Measurements from ENCODE around the gene SPATA6L.
"Not testable (repeated sequence)": the region's sequence is repeated elsewhere in the genome, so short reads cannot be mapped to it uniquely, and the experiment has no call there.

Gene SPATA6L

GRCh38 chr9:4671737-4672136 lies 5.5 kb upstream of the SPATA6L start:
- no peak for DNase-seq

DNA sequence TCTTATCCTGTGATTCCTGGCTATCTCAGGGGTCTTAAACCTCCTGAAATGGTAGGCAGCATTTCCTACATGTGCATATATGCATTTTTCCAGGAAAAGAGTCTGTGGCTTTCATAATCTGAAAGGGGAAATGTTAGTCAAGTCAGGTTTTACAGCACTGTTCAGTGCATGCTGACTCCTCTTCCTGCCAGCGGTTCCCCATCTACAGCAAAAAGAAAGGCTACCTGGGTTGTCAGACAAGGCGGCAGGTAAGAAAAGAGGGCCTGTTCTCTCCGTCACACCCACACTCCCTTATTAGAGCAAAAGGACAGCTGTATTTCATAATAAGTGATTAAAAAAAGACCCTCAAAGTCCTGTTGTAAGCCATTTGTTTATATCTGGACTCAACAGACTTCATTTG lies 4.3 kb upstream of the SPATA6L start:
- no peak for DNase-seq

- no peak for DNase-seq
These were observed 3.6 kb upstream of the SPATA6L start for GRCh38 chr9:4669890-4670289.

DNA sequence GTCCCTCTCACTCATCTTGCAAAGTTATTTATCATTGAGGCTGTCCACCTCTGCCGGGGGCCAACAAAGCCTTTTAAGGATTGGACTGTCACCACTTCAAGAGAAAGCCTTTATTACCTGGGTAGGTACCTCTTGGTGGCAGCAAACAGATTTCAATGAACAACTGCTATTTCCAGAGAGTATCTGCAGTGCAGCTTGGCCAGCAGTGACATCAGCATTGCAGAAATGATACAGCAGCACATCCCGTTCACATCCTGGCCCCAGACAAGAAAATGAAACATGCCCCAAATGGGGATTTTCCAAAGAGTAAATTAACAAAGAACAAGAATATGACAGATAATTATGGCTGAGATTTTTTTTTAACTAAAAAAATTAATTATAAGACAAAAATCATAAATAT lies 2.3 kb upstream of the SPATA6L start:
- DNase-seq: no peak

GRCh38 chr9:4667681-4668080 lies 1.4 kb upstream of the SPATA6L start:
- no peak for DNase-seq

GRCh38 chr9:4665357-4665756 lies 923 bp downstream of the SPATA6L start:
- no peak for DNase-seq

- DNase-seq: no peak
These were observed 2.3 kb downstream of the SPATA6L start for GRCh38 chr9:4663956-4664355.

- DNase-seq: no peak
These were observed 3.1 kb downstream of the SPATA6L start for GRCh38 chr9:4662989-4663792.

GRCh38 chr9:4662108-4662988 lies 3.9 kb downstream of the SPATA6L start, which contains the start of gene PLPP6:
Gene PLPP6, plus strand, starts transcription at chr9:4662294. Its CDS starts 82 bp downstream, at chr9:4662376.
- DNase-seq: peak; percentile 67 to 77

GRCh38 chr9:4661611-4662010 lies 4.7 kb downstream of the SPATA6L start:
- peak in 1 of 2 experiments; percentile 67 for DNase-seq

- no peak for DNase-seq
These were observed 5.1 kb downstream of the SPATA6L start for GRCh38 chr9:4661165-4661564.

GRCh38 chr9:4660665-4661064 lies 5.6 kb downstream of the SPATA6L start:
- DNase-seq: not testable (repeated sequence)

DNA sequence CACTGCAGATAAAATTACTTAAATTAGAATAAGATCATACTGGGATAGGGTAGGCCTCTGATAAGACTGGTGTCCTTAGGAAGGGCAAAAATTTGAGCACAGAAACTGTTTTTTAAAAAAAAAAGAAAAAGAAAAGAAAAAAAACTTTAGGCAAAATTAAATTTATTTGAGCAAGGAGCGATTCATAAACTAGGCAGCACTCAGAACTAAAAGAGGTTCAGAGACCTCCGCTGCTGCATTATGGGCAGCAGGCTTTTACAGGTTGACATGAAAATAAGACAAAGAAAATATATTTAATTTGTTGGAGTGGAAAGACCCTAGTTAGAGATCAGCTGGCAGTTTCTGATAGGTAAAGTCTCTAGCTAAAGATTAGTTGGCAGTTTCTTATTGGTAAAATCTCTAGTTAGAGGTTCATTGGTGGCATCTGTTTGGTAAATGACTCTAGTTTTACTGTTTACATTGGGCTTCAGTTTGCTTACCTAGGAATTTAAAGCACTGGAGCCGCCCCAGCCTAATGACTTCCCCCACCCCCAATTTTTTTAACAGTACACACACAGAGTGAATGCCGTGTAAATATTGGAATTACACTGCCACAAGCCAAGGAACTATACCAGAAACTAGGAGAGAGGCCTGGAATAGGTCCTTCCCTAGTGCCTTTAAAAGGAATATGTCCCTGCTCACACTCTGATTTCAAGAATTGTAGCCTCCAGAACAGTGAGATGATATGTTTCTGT lies 8.7 kb downstream of the SPATA6L start:
- no peak for DNase-seq

GRCh38 chr9:4656621-4657020 lies 9.7 kb downstream of the SPATA6L start:
- no peak for DNase-seq

- DNase-seq: not testable (repeated sequence)
These were observed 10.1 kb downstream of the SPATA6L start for GRCh38 chr9:4656196-4656595.

- no peak for DNase-seq
These were observed 11.7 kb downstream of the SPATA6L start for GRCh38 chr9:4654538-4654937.

GRCh38 chr9:4654084-4654483 lies 12.2 kb downstream of the SPATA6L start:
- no peak for DNase-seq

DNA sequence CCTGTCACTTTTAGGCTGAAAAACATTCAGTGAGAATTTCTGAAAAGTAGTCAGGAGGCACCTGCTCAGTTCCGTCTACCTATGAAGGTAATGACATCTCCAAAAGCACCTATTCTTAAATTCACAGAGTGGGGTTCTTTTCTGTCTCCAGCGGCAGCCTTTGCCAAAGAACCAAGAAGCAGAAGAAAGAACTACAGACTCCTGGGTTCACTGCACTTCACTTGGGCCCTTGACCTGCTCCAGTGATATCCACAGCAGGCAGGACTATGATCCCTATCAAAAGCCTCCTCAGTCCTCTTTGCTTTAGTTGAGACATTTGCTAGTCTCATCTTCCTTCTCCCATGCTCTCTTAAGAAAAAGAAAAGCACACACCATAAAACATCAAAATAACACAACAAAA lies 23.9 kb downstream of the SPATA6L start:
- DNase-seq: no peak

DNA sequence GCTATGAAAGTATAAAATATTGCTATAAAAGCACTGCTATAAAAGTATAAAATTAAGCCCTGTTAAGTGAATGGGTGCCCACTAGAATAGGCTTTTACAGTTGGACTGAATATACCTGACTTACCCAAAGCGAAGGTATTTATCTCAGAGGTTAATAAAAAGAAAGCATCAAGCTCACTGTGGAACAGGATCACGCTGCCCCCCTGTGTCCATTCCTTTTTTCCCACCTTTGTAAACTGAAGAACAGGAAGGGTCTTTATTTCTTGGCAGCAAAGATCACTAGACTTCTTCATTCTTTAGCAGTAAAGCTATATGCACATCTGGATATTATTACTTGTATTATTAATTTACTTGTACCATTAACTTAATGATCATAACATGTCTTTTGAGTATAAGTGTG lies 26.3 kb downstream of the SPATA6L start:
- DNase-seq: no peak

DNA sequence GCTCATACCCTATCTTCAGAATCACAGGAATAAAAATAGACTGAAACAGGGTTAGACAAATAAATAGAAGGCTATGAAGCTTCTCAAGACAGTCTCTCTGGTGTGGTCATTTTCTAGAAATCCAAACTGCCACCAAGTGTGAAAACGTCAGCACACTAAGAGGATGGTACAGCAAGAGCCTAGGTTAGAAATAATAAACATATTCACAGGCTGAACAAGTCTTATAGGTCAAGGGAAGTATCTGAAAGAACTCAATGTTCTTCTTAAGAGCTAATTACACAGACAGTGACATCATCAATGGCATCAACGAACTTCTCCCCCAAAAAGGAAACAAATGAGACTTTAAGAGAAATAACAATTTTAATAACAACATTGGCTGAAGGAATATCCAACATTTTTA lies 26.9 kb downstream of the SPATA6L start:
- no peak for DNase-seq

DNA sequence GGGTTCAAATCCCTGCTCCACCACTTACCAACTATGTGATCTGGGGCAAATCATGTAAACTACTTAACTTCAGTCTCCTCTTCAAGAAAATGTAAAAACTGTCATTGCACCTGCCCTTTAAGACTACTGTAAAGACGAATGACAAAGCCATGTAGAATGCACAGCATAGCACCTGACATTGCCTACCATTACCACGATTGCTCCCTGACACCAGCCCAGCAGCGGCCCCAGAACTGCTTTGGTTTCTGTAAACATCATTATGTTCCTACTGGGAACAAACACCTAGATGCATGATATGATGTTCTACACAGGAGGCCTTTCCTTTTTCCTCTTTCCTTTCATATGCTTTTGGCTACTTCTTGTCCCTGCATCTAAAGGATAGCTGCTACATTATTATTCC lies 27.3 kb downstream of the SPATA6L start:
- DNase-seq: no peak

DNA sequence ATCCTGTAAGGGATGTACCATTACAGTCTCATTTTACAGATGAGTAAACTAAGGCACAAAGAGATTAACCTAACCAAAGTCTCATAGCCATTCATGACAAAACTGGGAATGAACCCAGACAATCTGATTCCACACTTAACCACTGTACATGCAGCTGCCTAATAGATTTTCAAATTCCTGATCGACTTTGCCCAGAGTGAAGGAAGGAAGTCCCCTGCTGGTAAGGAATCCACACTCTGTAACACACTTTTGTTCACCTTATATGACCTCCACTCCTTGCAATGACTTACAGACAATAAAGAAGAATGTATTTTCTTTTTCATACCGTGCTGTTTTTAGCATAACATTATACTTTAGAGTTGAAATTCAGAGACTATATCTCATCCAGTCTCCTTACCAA lies 35.4 kb downstream of the SPATA6L start:
- no peak for DNase-seq

- no peak for DNase-seq
These were observed 44.3 kb downstream of the SPATA6L start for GRCh38 chr9:4622016-4622415.

All from NCI-H187 (cell line).